GM12892 (cell line): ENCODE results near the gene SCUBE1.

Experiments
- POLR2AphosphoS5 ChIP-seq: IDR thresholded peaks from 2 replicates; pipeline ENCODE4 v1.6.1; 2011; ENCODE audit warnings: low read depth, low read length, control low read depth
- TAF1 ChIP-seq: IDR thresholded peaks from 2 replicates; pipeline ENCODE4 v1.6.1; 2011; ENCODE audit warnings: low read depth, mild to moderate bottlenecking, control low read depth, low read length, borderline replicate concordance

GRCh38 chr22:43154887-43155536 lies 188.2 kb downstream of the SCUBE1 start:
- TF ChIP-seq POLR2AphosphoS5 (no peak), TAF1 (no peak)
